ENCODE results near the gene CTSA.

DNA sequence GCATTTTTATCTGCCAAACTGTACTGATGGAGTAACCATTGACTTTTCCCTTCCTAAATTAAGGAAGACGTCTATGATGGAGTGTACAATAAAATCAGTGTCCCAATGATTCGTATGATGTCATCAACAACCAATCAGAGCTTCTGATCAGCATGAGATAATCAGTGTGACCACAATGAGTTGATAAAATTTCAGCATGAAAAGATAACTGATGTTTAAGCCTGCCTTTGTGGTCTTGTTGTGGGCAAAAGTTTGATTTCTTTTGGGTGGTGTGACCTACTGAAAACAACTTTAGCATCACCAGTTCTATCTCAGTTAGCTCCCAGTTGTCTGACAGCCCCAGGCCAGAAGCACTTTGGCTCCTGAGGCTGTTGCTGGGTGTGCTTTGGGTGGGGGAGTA, 46.6 kb downstream of the CTSA start:
- TF ChIP-seq, protein P1, sequence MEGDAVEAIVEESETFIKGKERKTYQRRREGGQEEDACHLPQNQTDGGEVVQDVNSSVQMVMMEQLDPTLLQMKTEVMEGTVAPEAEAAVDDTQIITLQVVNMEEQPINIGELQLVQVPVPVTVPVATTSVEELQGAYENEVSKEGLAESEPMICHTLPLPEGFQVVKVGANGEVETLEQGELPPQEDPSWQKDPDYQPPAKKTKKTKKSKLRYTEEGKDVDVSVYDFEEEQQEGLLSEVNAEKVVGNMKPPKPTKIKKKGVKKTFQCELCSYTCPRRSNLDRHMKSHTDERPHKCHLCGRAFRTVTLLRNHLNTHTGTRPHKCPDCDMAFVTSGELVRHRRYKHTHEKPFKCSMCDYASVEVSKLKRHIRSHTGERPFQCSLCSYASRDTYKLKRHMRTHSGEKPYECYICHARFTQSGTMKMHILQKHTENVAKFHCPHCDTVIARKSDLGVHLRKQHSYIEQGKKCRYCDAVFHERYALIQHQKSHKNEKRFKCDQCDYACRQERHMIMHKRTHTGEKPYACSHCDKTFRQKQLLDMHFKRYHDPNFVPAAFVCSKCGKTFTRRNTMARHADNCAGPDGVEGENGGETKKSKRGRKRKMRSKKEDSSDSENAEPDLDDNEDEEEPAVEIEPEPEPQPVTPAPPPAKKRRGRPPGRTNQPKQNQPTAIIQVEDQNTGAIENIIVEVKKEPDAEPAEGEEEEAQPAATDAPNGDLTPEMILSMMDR (IDR thresholded peaks at IDR 0.05), result no peak
- TF ChIP-seq POLR2A (IDR thresholded peaks at IDR 0.05), result no peak

Measured in body of pancreas (tissue), 4 donors.